ENCODE measurements around the gene NLE1. TPM values are rescaled to one million over a fixed set of nuclear protein-coding genes. Genes with fewer than 3 reads are reported as not detected.

The NLE1 gene
- total and polyA plus RNA-seq, 2 donors from 2014 or later, result 9.6 to 11.0 TPM

DNA sequence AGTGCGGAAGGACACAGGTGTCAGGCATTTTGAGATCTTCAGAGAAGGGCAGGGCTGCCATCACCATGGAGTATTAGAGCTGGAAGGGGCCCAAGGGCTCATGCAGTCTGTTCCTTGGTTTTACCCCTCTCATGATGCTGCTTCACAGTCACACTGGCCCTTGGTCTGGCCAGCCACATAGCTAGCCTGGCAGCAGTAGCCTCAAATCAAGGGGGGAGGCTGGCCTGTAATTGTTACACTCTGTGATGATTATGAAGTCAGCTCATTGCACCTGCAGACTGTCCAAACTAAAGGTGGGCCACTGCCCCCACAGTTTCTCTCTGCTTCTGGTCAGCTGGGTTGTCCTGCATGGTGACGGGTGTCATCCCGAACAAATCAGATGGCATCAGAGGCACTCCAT, 20.8 kb downstream of the NLE1 start, which contains the start of gene FNDC8:
Gene FNDC8, plus strand, starts transcription at position 301 of the 400 bp plus-strand sequence. Its CDS starts 79 bp downstream, at position 380.
- Histone ChIP-seq H3K27ac (ENCODE audit: low read depth in 2 of 2, low read length in 2 of 2) (no peak within 1 kb of the TSS), H3K9ac (ENCODE audit: low read length in 3 of 3) (no peak within 1 kb of the TSS), H3K4me3 (ENCODE audit: low read length in 3 of 3) (no peak within 1 kb of the TSS), H3K4me1 (ENCODE audit: control insufficient read depth in 2 of 3, insufficient read depth in 2 of 3, low read depth in 1 of 3, low read length in 3 of 3) (peaks cover 0 to 13% (median 0%) of the 10 kb centered on the region in 3 donors), H3K27me3 (ENCODE audit: control insufficient read depth, insufficient read depth, low read length) (no peaks in the 10 kb centered on the region), H3K36me3 (ENCODE audit: control insufficient read depth in 2 of 3, insufficient read depth in 3 of 3, low read length in 3 of 3) (no peaks in the 10 kb centered on the region), H3K9me3 (ENCODE audit: control insufficient read depth in 2 of 3, insufficient read depth in 1 of 3, low read length in 3 of 3) (no peaks in the 10 kb centered on the region)
- TF ChIP-seq, protein P1, sequence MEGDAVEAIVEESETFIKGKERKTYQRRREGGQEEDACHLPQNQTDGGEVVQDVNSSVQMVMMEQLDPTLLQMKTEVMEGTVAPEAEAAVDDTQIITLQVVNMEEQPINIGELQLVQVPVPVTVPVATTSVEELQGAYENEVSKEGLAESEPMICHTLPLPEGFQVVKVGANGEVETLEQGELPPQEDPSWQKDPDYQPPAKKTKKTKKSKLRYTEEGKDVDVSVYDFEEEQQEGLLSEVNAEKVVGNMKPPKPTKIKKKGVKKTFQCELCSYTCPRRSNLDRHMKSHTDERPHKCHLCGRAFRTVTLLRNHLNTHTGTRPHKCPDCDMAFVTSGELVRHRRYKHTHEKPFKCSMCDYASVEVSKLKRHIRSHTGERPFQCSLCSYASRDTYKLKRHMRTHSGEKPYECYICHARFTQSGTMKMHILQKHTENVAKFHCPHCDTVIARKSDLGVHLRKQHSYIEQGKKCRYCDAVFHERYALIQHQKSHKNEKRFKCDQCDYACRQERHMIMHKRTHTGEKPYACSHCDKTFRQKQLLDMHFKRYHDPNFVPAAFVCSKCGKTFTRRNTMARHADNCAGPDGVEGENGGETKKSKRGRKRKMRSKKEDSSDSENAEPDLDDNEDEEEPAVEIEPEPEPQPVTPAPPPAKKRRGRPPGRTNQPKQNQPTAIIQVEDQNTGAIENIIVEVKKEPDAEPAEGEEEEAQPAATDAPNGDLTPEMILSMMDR (IDR thresholded peaks at IDR 0.05; ENCODE audit: borderline replicate concordance, extremely low read depth, insufficient read depth), result no peak
- DNase-seq (no peak), FAIRE-seq (no peak)
- intact Hi-C loops (cut with DNase I), result loop anchor here (10.0 kb wide), 1 partner anchor 697 kb away; no protein-coding TSS in a partner anchor

DNA sequence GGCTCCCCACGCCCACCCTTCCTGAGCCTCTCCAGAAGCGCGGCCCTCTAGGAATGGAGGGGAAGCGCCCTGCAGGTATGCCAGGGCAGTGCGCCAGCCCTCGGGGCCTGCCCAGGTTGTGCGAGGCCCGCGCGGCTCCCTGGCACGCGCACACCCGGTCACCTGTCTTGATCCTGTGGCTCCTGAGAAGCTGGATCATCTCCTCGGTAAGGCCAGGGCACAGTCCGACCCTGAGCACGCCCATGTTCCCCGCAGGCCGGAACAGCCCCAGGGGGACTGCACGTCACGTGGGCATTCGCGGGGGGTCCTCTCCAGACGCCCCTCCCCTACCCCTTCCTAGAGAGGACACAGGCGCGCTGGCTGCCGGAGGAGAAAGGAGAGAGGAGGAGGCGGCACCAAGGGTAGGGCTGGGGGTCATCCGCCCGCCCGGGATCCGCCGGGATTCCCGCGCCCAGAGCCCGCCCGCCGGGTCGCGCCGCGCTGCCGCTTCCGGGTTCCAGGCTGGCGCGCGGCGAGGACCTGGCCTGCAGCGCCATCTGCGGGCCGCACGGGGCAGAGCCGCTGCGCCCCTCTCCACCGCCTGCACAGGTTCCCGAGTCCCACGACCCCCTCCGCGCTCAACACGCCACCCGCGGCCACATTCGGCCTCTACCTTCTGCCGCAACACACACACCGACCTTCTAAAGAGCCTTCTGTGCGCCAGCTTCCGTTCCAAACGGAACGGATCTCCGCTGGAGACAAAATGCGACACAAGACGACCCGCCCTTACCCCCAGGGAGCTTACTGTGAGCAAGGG, 22.5 kb downstream of the NLE1 start, which contains the start of gene RAD51D:
Gene RAD51D, minus strand, starts transcription at position 491 of the 796 bp plus-strand sequence. Its CDS starts 247 bp downstream, at position 244.
- Histone ChIP-seq H3K4me1 (ENCODE audit: control insufficient read depth in 2 of 3, insufficient read depth in 2 of 3, low read depth in 1 of 3, low read length in 3 of 3) (peaks cover 0 to 13% (median 0%) of the 10 kb centered on the region in 3 donors), H3K27ac (ENCODE audit: low read depth in 2 of 2, low read length in 2 of 2) (peak within 1 kb of the TSS; percentile 53 to 78), H3K27me3 (ENCODE audit: control insufficient read depth, insufficient read depth, low read length) (no peaks in the 10 kb centered on the region), H3K9me3 (ENCODE audit: control insufficient read depth in 2 of 3, insufficient read depth in 1 of 3, low read length in 3 of 3) (no peaks in the 10 kb centered on the region), H3K36me3 (ENCODE audit: control insufficient read depth in 2 of 3, insufficient read depth in 3 of 3, low read length in 3 of 3) (no peaks in the 10 kb centered on the region), H3K9ac (ENCODE audit: low read length in 3 of 3) (peak within 1 kb of the TSS; percentile 60 to 93 (median 80)), H3K4me3 (ENCODE audit: low read length in 3 of 3) (peak within 1 kb of the TSS; percentile 70 to 83 (median 80))
- TF ChIP-seq, protein P1 (IDR thresholded peaks at IDR 0.05; ENCODE audit: borderline replicate concordance, extremely low read depth, insufficient read depth), result peak; percentile 97
- no peak for FAIRE-seq
- DNase-seq, result peak; percentile 82 to 91 (median 90)
- intact Hi-C loops (cut with DNase I), result loop anchor here (10.0 kb wide), 2 partner anchors 125 to 695 kb away; no protein-coding TSS in a partner anchor

DNA sequence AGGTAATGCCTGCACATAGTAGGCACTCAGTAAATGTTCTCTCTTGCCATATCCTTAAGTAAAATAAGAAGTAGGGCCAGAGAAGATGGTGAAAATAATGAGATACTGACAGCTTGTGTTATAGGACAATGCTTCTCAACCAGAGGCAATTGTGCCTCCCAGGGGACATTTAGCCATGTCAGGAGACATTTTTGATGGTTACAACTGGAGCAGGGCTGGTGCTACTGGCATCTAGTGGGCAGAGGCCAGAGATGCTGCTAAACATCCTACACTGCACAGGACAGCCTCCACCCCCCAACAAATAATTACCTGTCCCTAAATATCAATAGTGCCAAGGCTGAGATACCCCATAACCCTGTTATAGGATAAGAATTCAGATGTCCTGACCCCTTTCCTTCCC, 24.1 kb downstream of the NLE1 start:
- Histone ChIP-seq H3K4me1 (ENCODE audit: control insufficient read depth in 2 of 3, insufficient read depth in 2 of 3, low read depth in 1 of 3, low read length in 3 of 3) (peaks cover 0 to 13% (median 0%) of the 10 kb centered on the region in 3 donors), H3K27me3 (ENCODE audit: control insufficient read depth, insufficient read depth, low read length) (no peaks in the 10 kb centered on the region), H3K9me3 (ENCODE audit: control insufficient read depth in 2 of 3, insufficient read depth in 1 of 3, low read length in 3 of 3) (no peaks in the 10 kb centered on the region), H3K9ac (ENCODE audit: low read length in 3 of 3) (no peak overlapping the region), H3K36me3 (ENCODE audit: control insufficient read depth in 2 of 3, insufficient read depth in 3 of 3, low read length in 3 of 3) (no peaks in the 10 kb centered on the region), H3K27ac (ENCODE audit: low read depth in 2 of 2, low read length in 2 of 2) (no peak overlapping the region), H3K4me3 (ENCODE audit: low read length in 3 of 3) (no peak overlapping the region)
- no peak for FAIRE-seq
- intact Hi-C loops (cut with DNase I), result loop anchor here (10.0 kb wide), 1 partner anchor 123 kb away; no protein-coding TSS in a partner anchor
- TF ChIP-seq, protein P1 (IDR thresholded peaks at IDR 0.05; ENCODE audit: borderline replicate concordance, extremely low read depth, insufficient read depth), result no peak
- DNase-seq, result no peak

All from kidney (tissue), 14 donors.